HUES6 (cell line): ENCODE data around the gene EGR2.

Experiments used
- H3K27ac ChIP-seq: 2 replicates; pipeline ENCODE4 v1.7.0; 2013; ENCODE audit warnings: low read depth, mild to moderate bottlenecking, low read length, inconsistent platforms
- H3K27me3 ChIP-seq: 2 replicates; pipeline ENCODE4 v1.6.1; 2013; ENCODE audit warnings: low read length; ENCODE audit not compliant: control insufficient read depth, insufficient read depth
- H3K36me3 ChIP-seq: 2 replicates; pipeline ENCODE4 v1.6.1; 2013; ENCODE audit warnings: low read length; ENCODE audit not compliant: control insufficient read depth, insufficient read depth
- H3K4me1 ChIP-seq: 2 replicates; pipeline ENCODE4 v1.6.1; 2013; ENCODE audit warnings: low read length; ENCODE audit not compliant: control insufficient read depth, insufficient read depth
- H3K4me3 ChIP-seq: 2 replicates; pipeline ENCODE4 v1.5.1; 2013; ENCODE audit warnings: low read depth, low read length
- H3K9ac ChIP-seq: one replicate; pipeline ENCODE4 v1.6.1; 2013; ENCODE audit warnings: mild to moderate bottlenecking, low read length
- H3K9me3 ChIP-seq: 2 replicates; pipeline ENCODE4 v1.6.1; 2013; ENCODE audit warnings: low read depth, low read length; ENCODE audit not compliant: control insufficient read depth, insufficient read depth

EGR2 gene

GRCh38 chr10:62817766-62818425 is 1.7 kb upstream of the EGR2 start:
- peak overlapping the region; percentile 76 for H3K4me3 ChIP-seq
- H3K4me1 ChIP-seq = peaks cover 16% of the 10 kb centered on the region
- no peak overlapping the region for H3K9ac ChIP-seq
- H3K27me3 ChIP-seq = peaks cover 84% of the 10 kb centered on the region
- H3K27ac ChIP-seq = no peak overlapping the region
- no peaks in the 10 kb centered on the region for H3K36me3 ChIP-seq
- H3K9me3 ChIP-seq = no peaks in the 10 kb centered on the region

- peaks cover 16% of the 10 kb centered on the region for H3K4me1 ChIP-seq
- H3K9me3 ChIP-seq = no peaks in the 10 kb centered on the region
- peaks cover 91% of the 10 kb centered on the region for H3K27me3 ChIP-seq
- no peaks in the 10 kb centered on the region for H3K36me3 ChIP-seq
- peak overlapping the region; percentile 76 for H3K4me3 ChIP-seq
- peak overlapping the region; percentile 77 for H3K9ac ChIP-seq
- no peak overlapping the region for H3K27ac ChIP-seq
These were observed 1.1 kb upstream of the EGR2 start for GRCh38 chr10:62817121-62817765.

- H3K9ac ChIP-seq = peak overlapping the region; percentile 52
- no peaks in the 10 kb centered on the region for H3K36me3 ChIP-seq
- H3K4me1 ChIP-seq = peaks cover 16% of the 10 kb centered on the region
- peak overlapping the region; percentile 76 for H3K4me3 ChIP-seq
- H3K9me3 ChIP-seq = no peaks in the 10 kb centered on the region
- peaks cover 91% of the 10 kb centered on the region for H3K27me3 ChIP-seq
- H3K27ac ChIP-seq = no peak overlapping the region
These were observed 163 bp downstream of the EGR2 start for GRCh38 chr10:62816076-62816330.

- H3K4me3 ChIP-seq = peak overlapping the region; percentile 76
- H3K4me1 ChIP-seq = peaks cover 16% of the 10 kb centered on the region
- H3K9me3 ChIP-seq = no peaks in the 10 kb centered on the region
- H3K9ac ChIP-seq = peak overlapping the region; percentile 52
- peaks cover 86% of the 10 kb centered on the region for H3K27me3 ChIP-seq
- H3K27ac ChIP-seq = no peak overlapping the region
- no peaks in the 10 kb centered on the region for H3K36me3 ChIP-seq
These were observed 638 bp downstream of the EGR2 start for GRCh38 chr10:62815381-62816075.

GRCh38 chr10:62814756-62815380 is 1.3 kb downstream of the EGR2 start:
- no peak overlapping the region for H3K27ac ChIP-seq
- peak overlapping the region; percentile 76 for H3K4me3 ChIP-seq
- H3K9ac ChIP-seq = peak overlapping the region; percentile 52
- H3K27me3 ChIP-seq = peaks cover 80% of the 10 kb centered on the region
- no peaks in the 10 kb centered on the region for H3K9me3 ChIP-seq
- H3K4me1 ChIP-seq = peaks cover 16% of the 10 kb centered on the region
- H3K36me3 ChIP-seq = no peaks in the 10 kb centered on the region

GRCh38 chr10:62813981-62814380 is 2.2 kb downstream of the EGR2 start:
- Histone ChIP-seq H3K9ac (no peak overlapping the region), H3K27ac (no peak overlapping the region), H3K36me3 (no peaks in the 10 kb centered on the region), H3K4me3 (no peak overlapping the region), H3K27me3 (peaks cover 71% of the 10 kb centered on the region), H3K4me1 (peaks cover 12% of the 10 kb centered on the region), H3K9me3 (no peaks in the 10 kb centered on the region)

GRCh38 chr10:62813453-62813852 is 2.7 kb downstream of the EGR2 start:
- no peaks in the 10 kb centered on the region for H3K36me3 ChIP-seq
- H3K4me3 ChIP-seq = no peak overlapping the region
- H3K27me3 ChIP-seq = peaks cover 66% of the 10 kb centered on the region
- no peaks in the 10 kb centered on the region for H3K9me3 ChIP-seq
- no peak overlapping the region for H3K9ac ChIP-seq
- H3K4me1 ChIP-seq = peaks cover 11% of the 10 kb centered on the region
- no peak overlapping the region for H3K27ac ChIP-seq

GRCh38 chr10:62812672-62813439 is 3.3 kb downstream of the EGR2 start:
- Histone ChIP-seq H3K9ac (no peak overlapping the region), H3K27me3 (peaks cover 60% of the 10 kb centered on the region), H3K4me1 (peaks cover 7% of the 10 kb centered on the region), H3K27ac (no peak overlapping the region), H3K36me3 (no peaks in the 10 kb centered on the region), H3K9me3 (no peaks in the 10 kb centered on the region), H3K4me3 (no peak overlapping the region)

GRCh38 chr10:62811159-62811875 is 4.8 kb downstream of the EGR2 start:
- Histone ChIP-seq H3K9ac (no peak overlapping the region), H3K27ac (no peak overlapping the region), H3K36me3 (no peaks in the 10 kb centered on the region), H3K4me3 (no peak overlapping the region), H3K27me3 (peaks cover 47% of the 10 kb centered on the region), H3K9me3 (no peaks in the 10 kb centered on the region), H3K4me1 (peaks cover 17% of the 10 kb centered on the region)

- no peak overlapping the region for H3K4me3 ChIP-seq
- H3K36me3 ChIP-seq = no peaks in the 10 kb centered on the region
- H3K27ac ChIP-seq = no peak overlapping the region
- H3K27me3 ChIP-seq = peaks cover 38% of the 10 kb centered on the region
- H3K9me3 ChIP-seq = no peaks in the 10 kb centered on the region
- peaks cover 12% of the 10 kb centered on the region for H3K4me1 ChIP-seq
- H3K9ac ChIP-seq = no peak overlapping the region
These were observed 5.8 kb downstream of the EGR2 start for GRCh38 chr10:62810156-62810902.
